GM12874 (cell line): ENCODE results near the gene LGI2.

Experiments used
- TF ChIP-seq, protein P1 (sequence below): IDR thresholded peaks from 2 replicates; pipeline ENCODE4 v1.5.1; 2011; ENCODE audit warnings: low read depth, mild to moderate bottlenecking, control low read depth, low read length, moderate library complexity; ENCODE audit not compliant: insufficient read depth

LGI2 gene

DNA sequence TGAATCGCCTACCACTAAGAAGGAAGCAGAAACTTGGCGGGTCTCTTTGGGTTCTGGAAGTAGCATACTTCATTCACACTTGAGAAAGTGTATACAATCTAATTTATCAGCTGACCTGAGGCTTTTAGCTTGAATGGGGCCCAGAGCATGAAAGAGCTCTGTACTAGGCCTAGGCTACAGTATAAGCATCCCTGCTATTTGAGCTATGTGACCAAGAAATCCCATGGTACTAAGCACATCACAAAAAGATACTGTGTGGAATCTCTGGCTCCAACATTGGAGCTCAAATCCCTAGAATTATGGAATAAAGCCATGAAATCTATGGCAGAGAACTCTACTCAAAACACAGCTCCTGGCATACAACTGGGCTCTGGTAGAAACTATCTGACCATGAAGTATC, 74.0 kb downstream of the LGI2 start:
- TF ChIP-seq, protein P1, sequence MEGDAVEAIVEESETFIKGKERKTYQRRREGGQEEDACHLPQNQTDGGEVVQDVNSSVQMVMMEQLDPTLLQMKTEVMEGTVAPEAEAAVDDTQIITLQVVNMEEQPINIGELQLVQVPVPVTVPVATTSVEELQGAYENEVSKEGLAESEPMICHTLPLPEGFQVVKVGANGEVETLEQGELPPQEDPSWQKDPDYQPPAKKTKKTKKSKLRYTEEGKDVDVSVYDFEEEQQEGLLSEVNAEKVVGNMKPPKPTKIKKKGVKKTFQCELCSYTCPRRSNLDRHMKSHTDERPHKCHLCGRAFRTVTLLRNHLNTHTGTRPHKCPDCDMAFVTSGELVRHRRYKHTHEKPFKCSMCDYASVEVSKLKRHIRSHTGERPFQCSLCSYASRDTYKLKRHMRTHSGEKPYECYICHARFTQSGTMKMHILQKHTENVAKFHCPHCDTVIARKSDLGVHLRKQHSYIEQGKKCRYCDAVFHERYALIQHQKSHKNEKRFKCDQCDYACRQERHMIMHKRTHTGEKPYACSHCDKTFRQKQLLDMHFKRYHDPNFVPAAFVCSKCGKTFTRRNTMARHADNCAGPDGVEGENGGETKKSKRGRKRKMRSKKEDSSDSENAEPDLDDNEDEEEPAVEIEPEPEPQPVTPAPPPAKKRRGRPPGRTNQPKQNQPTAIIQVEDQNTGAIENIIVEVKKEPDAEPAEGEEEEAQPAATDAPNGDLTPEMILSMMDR, result no peak

DNA sequence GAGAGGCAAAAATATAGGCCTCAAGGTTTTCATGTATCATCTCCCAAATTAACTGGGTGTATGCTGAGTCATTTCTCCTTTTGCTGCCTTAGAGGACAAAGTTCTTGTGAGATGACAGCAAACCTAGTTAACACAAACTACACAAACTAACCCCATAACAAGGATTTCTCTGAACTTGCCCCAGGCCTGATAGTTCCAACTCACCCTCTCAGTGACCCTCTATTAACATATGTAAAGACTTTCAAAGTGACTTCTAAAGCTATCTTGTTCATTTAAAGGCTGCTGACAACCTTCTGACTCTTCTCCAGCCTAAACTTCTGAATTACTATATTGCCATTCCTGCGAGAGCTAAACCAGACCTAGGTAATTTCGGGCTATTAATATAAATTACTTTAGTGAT, 74.7 kb downstream of the LGI2 start:
- TF ChIP-seq, protein P1, result no peak

DNA sequence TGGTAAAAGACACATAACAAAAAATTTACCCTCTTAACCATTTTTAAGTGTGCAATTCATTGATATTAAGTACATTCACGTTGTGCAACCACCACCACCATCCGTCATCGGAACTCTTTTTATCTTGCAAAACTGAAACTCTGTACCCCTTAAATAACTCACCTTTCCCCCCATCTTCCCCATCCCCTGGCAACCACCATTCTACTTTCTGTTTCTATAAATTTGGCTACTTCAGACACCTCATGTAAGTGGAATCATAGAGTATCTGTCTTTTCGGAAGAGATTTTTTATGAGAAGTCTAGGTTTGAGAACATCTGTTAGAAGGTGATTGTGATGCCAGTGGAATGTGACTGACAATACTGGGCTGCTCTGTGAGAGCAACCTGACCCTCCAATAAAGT, 78.1 kb downstream of the LGI2 start:
- TF ChIP-seq, protein P1, result no peak

DNA sequence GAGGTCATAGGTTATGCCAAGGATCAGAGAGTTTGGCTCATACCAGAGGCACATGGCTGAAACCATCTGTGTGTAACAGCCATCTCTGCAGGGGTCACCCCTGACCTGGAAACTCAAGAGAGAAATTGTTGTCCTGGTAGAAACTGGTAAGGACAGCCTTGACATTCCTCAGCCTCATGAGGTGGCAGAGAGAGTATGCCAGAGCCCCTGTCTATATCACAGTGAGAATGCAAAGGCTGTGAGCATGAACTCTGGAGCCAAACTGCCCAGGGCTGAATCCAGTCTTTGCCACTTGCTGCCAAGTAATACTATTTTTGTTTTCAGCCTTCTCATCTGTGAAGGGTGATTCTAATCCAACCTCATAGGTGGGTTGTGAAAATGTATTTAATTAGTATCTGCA, 80.8 kb downstream of the LGI2 start:
- TF ChIP-seq, protein P1, result no peak
